Esophagus squamous epithelium (tissue), 5 donors: ENCODE measurements around the gene ST3GAL3. TPM values are rescaled to one million over a fixed set of nuclear protein-coding genes. Genes with fewer than 3 reads are reported as not detected.

ENCODE experiments used
- DNase-seq: peaks from one replicate; lab custom pipeline; 2025; lab: John Stamatoyannopoulos, UW
- H3K27ac ChIP-seq, 4 donors: fragments of 200-600 bp; sonication (generic); one replicate each; pipeline ENCODE4 v1.5.1; 2016 to 2019; ENCODE audit warnings: mild to moderate bottlenecking in 1 of 4
- H3K27me3 ChIP-seq, 4 donors: fragments of 200-600 bp; sonication (generic); 1 replicate in 3 of 4; 2 replicates in 1 of 4; pipeline versions ENCODE4 v1.5.1 to v1.6.0; 2017 to 2021; ENCODE audit warnings: antibody characterized with exemption in 1 of 4
- H3K36me3 ChIP-seq, 3 donors: fragments of 200-600 bp; sonication (generic); one replicate each; pipeline ENCODE4 v1.5.1; 2016 to 2019
- H3K4me1 ChIP-seq, 3 donors: fragments of 200-600 bp; sonication (generic); one replicate each; pipeline ENCODE4 v1.5.1; 2017 to 2019
- H3K4me3 ChIP-seq, 4 donors: fragments of 200-600 bp; sonication (generic); 1 replicate in 3 of 4; 2 replicates in 1 of 4; pipeline ENCODE4 v1.5.1; 2016 to 2019; ENCODE audit warnings: mild to moderate bottlenecking in 2 of 4, moderate library complexity in 1 of 4
- H3K9me3 ChIP-seq, 3 donors: fragments of 200-600 bp; sonication (generic); one replicate each; pipeline ENCODE4 v1.5.1; 2016 to 2019
- CTCF ChIP-seq, 6 experiments: fragments of 450-650 bp in 4 of 6; fragments of 200-600 bp in 2 of 6; sonication (generic) in 2 of 6; IDR thresholded peaks; one replicate each; pipeline ENCODE4 v1.5.1; 2016 to 2019; ENCODE audit warnings: antibody characterized with exemption in 6 of 6, mild to moderate bottlenecking in 4 of 6, moderate library complexity in 4 of 6
- POLR2A ChIP-seq, 4 donors: fragments of 450-650 bp; IDR thresholded peaks; one replicate each; pipeline ENCODE4 v1.6.1; 2017; ENCODE audit warnings: antibody characterized with exemption in 4 of 4, mild to moderate bottlenecking in 4 of 4, moderate library complexity in 3 of 4
- WGBS, 2 donors: methylation state at CpG; one replicate each; pipeline ENCODE4 v1.1.5; 2018; 5-methylcytosine and 5-hydroxymethylcytosine counted together
- intact Hi-C: fragments of 100-400 bp; cut with DNase I; formaldehyde crosslinking; loops from one replicate; pipeline ENCODE4 v1.15.0; 2022
- total RNA-seq, 4 donors: library from RNA; depleted of rRNA; stranded (reverse); fragments of >200 nt; gene quantifications; one replicate each; pipeline ENCODE4 v1.1.0, GENCODE V29; 2016
- donor health status: DM: yes; HTN: yes; CAD: no.

The ST3GAL3 gene
- total RNA-seq, 4 donors from 2014 or later = 2.8 to 10.7 (median 7.1) TPM

- no peak overlapping the region for H3K27ac ChIP-seq
- intact Hi-C loops = no loop called here
- H3K4me3 ChIP-seq = no peak overlapping the region
- 76 to 77% methylated on average over 4 of the region's 4 CpGs for WGBS, 2 donors
- TF ChIP-seq CTCF (IDR thresholded peaks at IDR 0.05) (no peak), POLR2A (IDR thresholded peaks at IDR 0.05) (no peak)
- no peak for DNase-seq
- H3K4me1 ChIP-seq = peaks cover 3 to 23% (median 8%) of the 10 kb centered on the region in 3 donors
- no peaks in the 10 kb centered on the region for H3K27me3 ChIP-seq
- H3K9me3 ChIP-seq = no peaks in the 10 kb centered on the region
- H3K36me3 ChIP-seq = no peaks in the 10 kb centered on the region
Measured at GRCh38 chr1:43878854-43879253, 171.5 kb downstream of the ST3GAL3 start.

- Histone ChIP-seq H3K9me3 (no peaks in the 10 kb centered on the region), H3K4me1 (peaks cover 3 to 26% (median 8%) of the 10 kb centered on the region in 3 donors), H3K27ac (no peak overlapping the region), H3K27me3 (no peaks in the 10 kb centered on the region), H3K36me3 (no peaks in the 10 kb centered on the region), H3K4me3 (no peak overlapping the region)
- no peak for DNase-seq
- intact Hi-C loops = no loop called here
- 21 to 56% methylated on average over 4 of the region's 4 CpGs for WGBS, 2 donors
- TF ChIP-seq POLR2A (IDR thresholded peaks at IDR 0.05) = no peak
- TF ChIP-seq CTCF (IDR thresholded peaks at IDR 0.05) = no peak
Measured at GRCh38 chr1:43879414-43879813, 172.1 kb downstream of the ST3GAL3 start.

GRCh38 chr1:43879996-43880395, 172.7 kb downstream of the ST3GAL3 start:
- intact Hi-C loops = no loop called here
- H3K4me3 ChIP-seq = no peak overlapping the region
- H3K27me3 ChIP-seq = no peaks in the 10 kb centered on the region
- no peaks in the 10 kb centered on the region for H3K9me3 ChIP-seq
- WGBS, 2 donors = 91 to 100% methylated on average over 1 to 2 of the region's 2 CpGs
- H3K27ac ChIP-seq = peak overlapping the region in 1 of 4 donors; percentile 28
- no peaks in the 10 kb centered on the region for H3K36me3 ChIP-seq
- no peak for DNase-seq
- H3K4me1 ChIP-seq = peaks cover 3 to 32% (median 13%) of the 10 kb centered on the region in 3 donors
- TF ChIP-seq POLR2A (IDR thresholded peaks at IDR 0.05) (no peak), CTCF (IDR thresholded peaks at IDR 0.05) (no peak)

GRCh38 chr1:43880604-43881003, 173.3 kb downstream of the ST3GAL3 start:
- no peaks in the 10 kb centered on the region for H3K9me3 ChIP-seq
- TF ChIP-seq CTCF (IDR thresholded peaks at IDR 0.05) = no peak
- TF ChIP-seq POLR2A (IDR thresholded peaks at IDR 0.05) = no peak
- H3K27me3 ChIP-seq = no peaks in the 10 kb centered on the region
- WGBS, 2 donors = 52 to 64% methylated on average over 4 to 5 of the region's 5 CpGs
- peaks cover 3 to 38% (median 14%) of the 10 kb centered on the region in 3 donors for H3K4me1 ChIP-seq
- no peak for DNase-seq
- peak overlapping the region in 1 of 4 donors; percentile 28 for H3K27ac ChIP-seq
- H3K36me3 ChIP-seq = no peaks in the 10 kb centered on the region
- intact Hi-C loops = no loop called here
- no peak overlapping the region for H3K4me3 ChIP-seq

GRCh38 chr1:43881415-43881814, 174.1 kb downstream of the ST3GAL3 start:
- no peaks in the 10 kb centered on the region for H3K36me3 ChIP-seq
- peak overlapping the region in 1 of 4 donors; percentile 16 for H3K27ac ChIP-seq
- WGBS, 2 donors = 65 to 80% methylated on average over 1 to 2 of the region's 4 CpGs
- peaks cover 3 to 38% (median 14%) of the 10 kb centered on the region in 3 donors for H3K4me1 ChIP-seq
- H3K4me3 ChIP-seq = no peak overlapping the region
- no peaks in the 10 kb centered on the region for H3K27me3 ChIP-seq
- intact Hi-C loops = no loop called here
- H3K9me3 ChIP-seq = no peaks in the 10 kb centered on the region
- TF ChIP-seq POLR2A (IDR thresholded peaks at IDR 0.05) = no peak
- TF ChIP-seq CTCF (IDR thresholded peaks at IDR 0.05) = no peak
- no peak for DNase-seq
